Liver (tissue), 9 donors: ENCODE data around the gene PCCB. TPM values are rescaled to one million over a fixed set of nuclear protein-coding genes. Genes with fewer than 3 reads are reported as not detected.

Experiments
- DNase-seq: peaks from one replicate; pipeline ENCODE4 v3.0.0-alpha.2; 2017; ENCODE audit warnings: low spot score
- H3K27ac ChIP-seq, 2 donors: one replicate each; pipeline ENCODE4 v1.7.0; 2013; ENCODE audit warnings: inconsistent platforms in 2 of 2, low read length in 2 of 2, control low read depth in 1 of 2, low read depth in 1 of 2, mild to moderate bottlenecking in 1 of 2
- H3K27me3 ChIP-seq, 4 donors: one replicate each; pipeline versions ENCODE4 v1.6.1 to v1.7.0; 2013; ENCODE audit warnings: low read length in 3 of 4, inconsistent platforms in 1 of 4, mild to moderate bottlenecking in 1 of 4, moderate library complexity in 1 of 4; ENCODE audit not compliant: control insufficient read depth in 4 of 4, insufficient read depth in 4 of 4
- H3K36me3 ChIP-seq, 4 donors: one replicate each; pipeline versions ENCODE4 v1.6.1 to v1.7.0; 2013; ENCODE audit warnings: low read length in 3 of 4, mild to moderate bottlenecking in 3 of 4, low read depth in 1 of 4, moderate library complexity in 1 of 4; ENCODE audit not compliant: control insufficient read depth in 4 of 4, insufficient read depth in 3 of 4
- H3K4me1 ChIP-seq, 4 donors: one replicate each; pipeline versions ENCODE4 v1.6.1 to v1.7.0; 2013; ENCODE audit warnings: low read length in 3 of 4, mild to moderate bottlenecking in 3 of 4, moderate library complexity in 1 of 4; ENCODE audit not compliant: control insufficient read depth in 4 of 4, insufficient read depth in 4 of 4
- H3K4me3 ChIP-seq, 3 donors: one replicate each; pipeline versions ENCODE4 v1.6.1 to v1.7.0; 2013; ENCODE audit warnings: low read length in 3 of 3, control low read depth in 1 of 3, low read depth in 1 of 3, mild to moderate bottlenecking in 1 of 3
- H3K9ac ChIP-seq, 2 donors: one replicate each; pipeline ENCODE4 v1.7.0; 2013; ENCODE audit warnings: low read length in 2 of 2, mild to moderate bottlenecking in 2 of 2, moderate library complexity in 2 of 2, control low read depth in 1 of 2, low read depth in 1 of 2
- H3K9me3 ChIP-seq, 4 donors: one replicate each; pipeline versions ENCODE4 v1.6.1 to v1.7.0; 2013; ENCODE audit warnings: low read length in 3 of 4; ENCODE audit not compliant: control insufficient read depth in 4 of 4
- ATF3 ChIP-seq: IDR thresholded peaks from 2 replicates; pipeline ENCODE4 v1.6.1; 2016; ENCODE audit warnings: antibody characterized with exemption
- CTCF ChIP-seq: fragments of 150-350 bp; IDR thresholded peaks from 2 replicates; pipeline ENCODE4 v1.5.1; 2017; ENCODE audit warnings: improper control_type of control experiment, low read depth, low read length; ENCODE audit not compliant: missing input control
- EGR1 ChIP-seq, 2 donors: IDR thresholded peaks; 2 replicates each; pipeline ENCODE4 v1.6.1; 2016 to 2018; ENCODE audit warnings: antibody characterized with exemption in 2 of 2, low read depth in 2 of 2
- FOXA1 ChIP-seq: IDR thresholded peaks from 2 replicates; pipeline ENCODE4 v1.6.1; 2016; ENCODE audit warnings: antibody characterized with exemption
- HNF4A ChIP-seq, 2 donors: conservative IDR thresholded peaks; 2 replicates each; pipeline ENCODE4 v1.6.1; 2016; ENCODE audit warnings: antibody characterized with exemption in 2 of 2, mild to moderate bottlenecking in 2 of 2
- JUND ChIP-seq, 2 donors: IDR thresholded peaks; 2 replicates each; pipeline ENCODE4 v1.6.1; 2016; ENCODE audit warnings: antibody characterized with exemption in 2 of 2
- MAX ChIP-seq: IDR thresholded peaks from 2 replicates; pipeline ENCODE4 v1.6.1; 2016; ENCODE audit warnings: antibody characterized with exemption
- NR2F2 ChIP-seq: IDR thresholded peaks from 2 replicates; pipeline ENCODE4 v1.6.1; 2016; ENCODE audit warnings: antibody characterized with exemption
- REST ChIP-seq: IDR thresholded peaks from 2 replicates; pipeline ENCODE4 v1.6.1; 2016; ENCODE audit warnings: antibody characterized with exemption, mild to moderate bottlenecking
- RXRA ChIP-seq, 2 donors: IDR thresholded peaks; 2 replicates each; pipeline ENCODE4 v1.6.1; 2017 to 2018; ENCODE audit warnings: antibody characterized with exemption in 2 of 2, mild to moderate bottlenecking in 1 of 2
- TAF1 ChIP-seq: conservative IDR thresholded peaks from 2 replicates; pipeline ENCODE4 v1.6.1; 2016; ENCODE audit warnings: antibody characterized with exemption, mild to moderate bottlenecking
- YY1 ChIP-seq: IDR thresholded peaks from 2 replicates; pipeline ENCODE4 v1.6.1; 2016; ENCODE audit warnings: antibody characterized with exemption, mild to moderate bottlenecking
- WGBS: extraction: QIAGEN DNeasy Blood & Tissue Kit; methylation state at CpG from one replicate; pipeline ENCODE4 v1.1.7; 2013; 5-methylcytosine and 5-hydroxymethylcytosine counted together
- polyA plus RNA-seq, 2 donors: library from polyadenylated mRNA; stranded (reverse) in 1 of 2; unstranded in 1 of 2; fragments of 200-250 nt in 1 of 2; fragments of >200 nt in 1 of 2; fragmentation: Nextera tagmentation in 1 of 2; extraction: Ambion mirVana in 1 of 2; gene quantifications; one replicate each; pipeline versions ENCODE4 v1.2.1 to v1.2.3, GENCODE V29; 2013 to 2015
- total RNA-seq, 2 donors: library from RNA; depleted of rRNA; stranded (reverse); fragments of >200 nt; gene quantifications; one replicate each; pipeline ENCODE4 v1.2.3, GENCODE V29; 2014
- donor health status: healthy.
- donor health status: healthy.
- donor health status: healthy.
- donor health status: healthy.
- donor health status: healthy.

Gene PCCB
- total and polyA plus RNA-seq, 4 donors, result 72.8 to 120 (median 95.0) TPM

GRCh38 chr3:136327671-136328070, 77.5 kb downstream of the PCCB start:
- H3K4me1 ChIP-seq, result no peaks in the 10 kb centered on the region
- H3K27me3 ChIP-seq, result no peaks in the 10 kb centered on the region
- no peak overlapping the region for H3K4me3 ChIP-seq
- H3K9me3 ChIP-seq, result peaks cover 0 to under 1% (median 0%) of the 10 kb centered on the region in 4 donors
- WGBS, result 98% methylated on average over 5 of the region's 5 CpGs
- no peak overlapping the region for H3K27ac ChIP-seq
- no peak for TF ChIP-seq ATF3
- TF ChIP-seq YY1, result no peak
- no peak for TF ChIP-seq CTCF
- TF ChIP-seq TAF1, result no peak
- no peak overlapping the region for H3K9ac ChIP-seq
- peaks cover 8 to 44% (median 27%) of the 10 kb centered on the region in 4 donors for H3K36me3 ChIP-seq
- DNase-seq, result no peak

GRCh38 chr3:136329593-136329992, 79.5 kb downstream of the PCCB start:
- no peaks in the 10 kb centered on the region for H3K4me1 ChIP-seq
- no peak for DNase-seq
- TF ChIP-seq HNF4A (conservative IDR thresholded peaks at IDR 0.05), result no peak
- TF ChIP-seq EGR1 (IDR thresholded peaks at IDR 0.05; ENCODE audit: low read depth in 2 of 2), result no peak
- TF ChIP-seq MAX, result no peak
- no peak for TF ChIP-seq FOXA1
- no peak for TF ChIP-seq RXRA (IDR thresholded peaks at IDR 0.05)
- TF ChIP-seq JUND (IDR thresholded peaks at IDR 0.05), result no peak
- TF ChIP-seq NR2F2, result no peak
- H3K9ac ChIP-seq, result no peak overlapping the region
- 84% methylated on average over 5 of the region's 5 CpGs for WGBS
- H3K27ac ChIP-seq, result no peak overlapping the region
- no peaks in the 10 kb centered on the region for H3K9me3 ChIP-seq
- H3K27me3 ChIP-seq, result no peaks in the 10 kb centered on the region
- H3K4me3 ChIP-seq, result no peak overlapping the region
- H3K36me3 ChIP-seq, result peaks cover 7 to 49% (median 37%) of the 10 kb centered on the region in 4 donors

- peaks cover 12 to 55% (median 37%) of the 10 kb centered on the region in 4 donors for H3K36me3 ChIP-seq
Observed at GRCh38 chr3:136330900-136331299, 80.8 kb downstream of the PCCB start.

More at GRCh38 chr3:136330900-136331299, 80.8 kb downstream of the PCCB start:
- TF ChIP-seq REST, result no peak
- TF ChIP-seq MAX, result no peak
- Histone ChIP-seq H3K27me3 (no peaks in the 10 kb centered on the region), H3K27ac (no peak overlapping the region), H3K9me3 (no peaks in the 10 kb centered on the region), H3K4me3 (no peak overlapping the region), H3K4me1 (no peaks in the 10 kb centered on the region), H3K9ac (no peak overlapping the region)
- no peak for DNase-seq
- 92% methylated on average over 5 of the region's 5 CpGs for WGBS
